B cell (primary cell): ENCODE results near the gene RNASE3.
"Not testable (repeated sequence)": the region's sequence is repeated elsewhere in the genome, so short reads cannot be mapped to it uniquely, and the experiment has no call there.

Source experiments
- EZH2 ChIP-seq: IDR thresholded peaks from 2 replicates; pipeline ENCODE4 v1.6.1; 2012; ENCODE audit warnings: borderline replicate concordance, low read depth, mild to moderate bottlenecking, moderate library complexity, low read length; ENCODE audit not compliant: insufficient read depth, poor library complexity, severe bottlenecking
- TF ChIP-seq, protein P1 (sequence below): fragments of 200-600 bp; IDR thresholded peaks from one replicate; pipeline ENCODE4 v1.8.0; 2022; ENCODE audit warnings: antibody characterized with exemption, mild to moderate bottlenecking

DNA sequence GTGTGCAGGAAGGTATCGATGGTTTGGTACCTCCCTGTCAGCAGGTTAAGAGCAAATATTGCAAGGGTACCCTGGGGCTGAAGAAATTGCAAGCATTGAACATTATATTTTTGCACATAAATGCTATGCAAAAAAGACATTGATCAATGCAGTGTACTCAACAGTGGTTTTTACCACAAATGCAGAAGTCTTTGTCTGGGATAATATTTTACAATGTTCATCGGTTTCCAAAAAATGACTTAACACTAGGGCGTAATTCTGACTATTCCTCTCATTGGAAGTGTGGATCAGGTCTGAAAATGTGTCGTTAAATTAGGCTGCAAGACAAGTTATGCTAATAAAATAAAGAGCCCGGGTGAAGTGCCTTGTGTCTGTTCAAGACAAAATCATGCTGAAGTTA is 2.8 kb upstream of the RNASE3 start:
- TF ChIP-seq, protein P1, sequence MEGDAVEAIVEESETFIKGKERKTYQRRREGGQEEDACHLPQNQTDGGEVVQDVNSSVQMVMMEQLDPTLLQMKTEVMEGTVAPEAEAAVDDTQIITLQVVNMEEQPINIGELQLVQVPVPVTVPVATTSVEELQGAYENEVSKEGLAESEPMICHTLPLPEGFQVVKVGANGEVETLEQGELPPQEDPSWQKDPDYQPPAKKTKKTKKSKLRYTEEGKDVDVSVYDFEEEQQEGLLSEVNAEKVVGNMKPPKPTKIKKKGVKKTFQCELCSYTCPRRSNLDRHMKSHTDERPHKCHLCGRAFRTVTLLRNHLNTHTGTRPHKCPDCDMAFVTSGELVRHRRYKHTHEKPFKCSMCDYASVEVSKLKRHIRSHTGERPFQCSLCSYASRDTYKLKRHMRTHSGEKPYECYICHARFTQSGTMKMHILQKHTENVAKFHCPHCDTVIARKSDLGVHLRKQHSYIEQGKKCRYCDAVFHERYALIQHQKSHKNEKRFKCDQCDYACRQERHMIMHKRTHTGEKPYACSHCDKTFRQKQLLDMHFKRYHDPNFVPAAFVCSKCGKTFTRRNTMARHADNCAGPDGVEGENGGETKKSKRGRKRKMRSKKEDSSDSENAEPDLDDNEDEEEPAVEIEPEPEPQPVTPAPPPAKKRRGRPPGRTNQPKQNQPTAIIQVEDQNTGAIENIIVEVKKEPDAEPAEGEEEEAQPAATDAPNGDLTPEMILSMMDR, result not testable (repeated sequence)
- TF ChIP-seq EZH2, result not testable (repeated sequence)
